ENCODE measurements around the gene KCNE4. TPM values are rescaled to one million over a fixed set of nuclear protein-coding genes. Genes with fewer than 3 reads are reported as not detected.

The KCNE4 gene
- total and polyA plus RNA-seq, 2 donors (not counting 1 experiment from before 2014, with no cell fraction given) = 17.8 to 25.3 TPM

DNA sequence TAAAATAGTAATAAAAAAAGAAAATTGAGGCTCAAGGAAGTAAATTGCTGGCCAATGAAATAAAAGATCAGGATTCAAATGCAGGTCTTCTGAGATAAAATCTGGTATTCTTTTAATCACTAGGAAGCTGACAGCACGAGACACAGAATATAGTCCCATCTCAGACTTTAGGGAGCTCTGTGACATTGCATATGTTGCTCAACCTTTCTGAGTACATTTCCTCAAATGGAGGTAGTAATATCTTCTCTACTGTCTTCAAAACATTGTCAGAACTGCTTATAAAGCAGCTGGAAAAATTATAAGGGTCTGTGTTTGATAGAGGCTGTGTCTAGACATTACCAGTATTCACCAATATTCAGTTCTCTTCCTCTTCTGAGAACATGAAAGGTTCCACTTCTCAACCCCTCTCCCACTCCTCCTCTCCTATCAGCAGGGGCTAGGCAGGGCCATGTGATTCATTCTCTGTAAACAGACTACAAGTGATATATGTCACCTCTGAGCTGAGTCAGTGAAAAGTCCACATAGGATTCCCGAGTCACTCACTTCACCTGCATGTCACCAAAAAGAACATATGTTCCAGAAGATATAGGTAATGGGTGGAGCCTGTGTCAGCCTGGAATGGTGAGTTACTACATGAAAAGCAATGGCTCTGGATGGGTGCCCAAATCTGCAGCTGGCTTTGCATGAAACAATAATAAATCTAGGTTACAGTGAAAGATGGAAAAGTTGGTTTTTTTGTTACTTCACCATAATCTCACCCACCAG lies 7.1 kb downstream of the KCNE4 start:
- Histone ChIP-seq H3K9me3 (ENCODE audit: control insufficient read depth, insufficient read depth, low read depth, low read length) (no peaks in the 10 kb centered on the region), H3K4me2 (ENCODE audit: extremely low read depth, insufficient read depth, low read length) (no peak overlapping the region), H3K79me2 (ENCODE audit: control insufficient read depth, insufficient read depth, low read length) (peaks cover 6% of the 10 kb centered on the region), H3K4me3 (replicated peaks in 1 of 4; ENCODE audit: control extremely low read depth in 1 of 4, insufficient read depth in 1 of 4, low read depth in 3 of 4, low read length in 4 of 4) (no peak overlapping the region), H3K36me3 (ENCODE audit: control insufficient read depth, insufficient read depth, low read length) (no peaks in the 10 kb centered on the region), H3K4me1 (ENCODE audit: control insufficient read depth, extremely low read depth, insufficient read depth, low read length) (peaks cover 11% of the 10 kb centered on the region), H3K27ac (ENCODE audit: insufficient read depth, low read length) (no peak overlapping the region), H4K20me1 (ENCODE audit: control insufficient read depth, extremely low read depth, insufficient read depth, low read length) (no peaks in the 10 kb centered on the region), H2AFZ (ENCODE audit: low read length) (no peak overlapping the region), H3K9ac (ENCODE audit: insufficient read depth, low read length) (no peak overlapping the region), H3K27me3 (ENCODE audit: control insufficient read depth, insufficient read depth, low read length) (no peaks in the 10 kb centered on the region)
- DNase-seq (ENCODE audit: low read depth in 2 of 2) = peak; percentile 51 to 66
- TF ChIP-seq, protein P1, sequence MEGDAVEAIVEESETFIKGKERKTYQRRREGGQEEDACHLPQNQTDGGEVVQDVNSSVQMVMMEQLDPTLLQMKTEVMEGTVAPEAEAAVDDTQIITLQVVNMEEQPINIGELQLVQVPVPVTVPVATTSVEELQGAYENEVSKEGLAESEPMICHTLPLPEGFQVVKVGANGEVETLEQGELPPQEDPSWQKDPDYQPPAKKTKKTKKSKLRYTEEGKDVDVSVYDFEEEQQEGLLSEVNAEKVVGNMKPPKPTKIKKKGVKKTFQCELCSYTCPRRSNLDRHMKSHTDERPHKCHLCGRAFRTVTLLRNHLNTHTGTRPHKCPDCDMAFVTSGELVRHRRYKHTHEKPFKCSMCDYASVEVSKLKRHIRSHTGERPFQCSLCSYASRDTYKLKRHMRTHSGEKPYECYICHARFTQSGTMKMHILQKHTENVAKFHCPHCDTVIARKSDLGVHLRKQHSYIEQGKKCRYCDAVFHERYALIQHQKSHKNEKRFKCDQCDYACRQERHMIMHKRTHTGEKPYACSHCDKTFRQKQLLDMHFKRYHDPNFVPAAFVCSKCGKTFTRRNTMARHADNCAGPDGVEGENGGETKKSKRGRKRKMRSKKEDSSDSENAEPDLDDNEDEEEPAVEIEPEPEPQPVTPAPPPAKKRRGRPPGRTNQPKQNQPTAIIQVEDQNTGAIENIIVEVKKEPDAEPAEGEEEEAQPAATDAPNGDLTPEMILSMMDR (conservative IDR thresholded peaks at IDR 0.05 in 1 of 2, IDR thresholded peaks at IDR 0.05 in 1 of 2; ENCODE audit: low read depth in 1 of 2, low read length in 2 of 2) = no peak
- TF ChIP-seq EZH2 (IDR thresholded peaks at IDR 0.05; ENCODE audit: low read length, missing control alignments) = no peak

DNA sequence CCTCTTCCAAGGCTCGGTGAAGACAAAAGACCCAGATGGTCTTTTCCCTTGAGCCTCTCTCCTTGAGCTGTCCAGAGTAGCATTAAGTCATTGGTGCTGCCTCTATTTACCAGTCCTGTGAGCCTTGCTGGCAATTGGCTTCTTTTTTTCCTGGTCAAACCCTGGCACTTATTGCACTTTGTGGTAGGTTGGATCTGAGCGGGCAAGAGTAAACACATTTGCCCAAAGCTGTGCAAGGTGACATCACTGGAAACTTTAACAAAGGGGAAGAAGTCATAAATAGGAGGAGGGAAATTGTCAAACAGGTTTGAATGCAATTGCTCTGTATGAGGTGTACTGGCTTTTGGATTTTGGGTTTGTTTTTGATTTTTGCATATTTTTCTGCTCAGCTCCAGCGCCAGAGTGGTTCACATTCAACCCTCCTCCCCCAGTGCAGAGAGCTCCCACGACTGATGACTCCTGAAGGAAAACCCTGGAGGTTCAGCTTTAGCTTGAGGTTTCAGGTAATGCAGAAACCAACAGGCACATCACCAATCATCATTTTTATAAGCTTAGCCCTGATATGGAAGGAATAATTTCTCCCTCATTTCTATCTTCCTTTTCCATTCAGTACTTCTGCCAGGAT lies 8.3 kb downstream of the KCNE4 start:
- Histone ChIP-seq H3K27me3 (ENCODE audit: control insufficient read depth, insufficient read depth, low read length) (no peaks in the 10 kb centered on the region), H3K9me3 (ENCODE audit: control insufficient read depth, insufficient read depth, low read depth, low read length) (no peaks in the 10 kb centered on the region), H3K4me1 (ENCODE audit: control insufficient read depth, extremely low read depth, insufficient read depth, low read length) (peaks cover 11% of the 10 kb centered on the region), H2AFZ (ENCODE audit: low read length) (no peak overlapping the region), H3K27ac (ENCODE audit: insufficient read depth, low read length) (no peak overlapping the region), H3K36me3 (ENCODE audit: control insufficient read depth, insufficient read depth, low read length) (no peaks in the 10 kb centered on the region), H3K4me3 (replicated peaks in 1 of 4; ENCODE audit: control extremely low read depth in 1 of 4, insufficient read depth in 1 of 4, low read depth in 3 of 4, low read length in 4 of 4) (no peak overlapping the region), H3K9ac (ENCODE audit: insufficient read depth, low read length) (no peak overlapping the region), H4K20me1 (ENCODE audit: control insufficient read depth, extremely low read depth, insufficient read depth, low read length) (no peaks in the 10 kb centered on the region), H3K79me2 (ENCODE audit: control insufficient read depth, insufficient read depth, low read length) (peaks cover 6% of the 10 kb centered on the region), H3K4me2 (ENCODE audit: extremely low read depth, insufficient read depth, low read length) (no peak overlapping the region)
- DNase-seq (ENCODE audit: low read depth in 2 of 2) = no peak
- TF ChIP-seq EZH2 (IDR thresholded peaks at IDR 0.05; ENCODE audit: low read length, missing control alignments) = no peak
- TF ChIP-seq, protein P1 (conservative IDR thresholded peaks at IDR 0.05 in 1 of 2, IDR thresholded peaks at IDR 0.05 in 1 of 2; ENCODE audit: low read depth in 1 of 2, low read length in 2 of 2) = no peak

DNA sequence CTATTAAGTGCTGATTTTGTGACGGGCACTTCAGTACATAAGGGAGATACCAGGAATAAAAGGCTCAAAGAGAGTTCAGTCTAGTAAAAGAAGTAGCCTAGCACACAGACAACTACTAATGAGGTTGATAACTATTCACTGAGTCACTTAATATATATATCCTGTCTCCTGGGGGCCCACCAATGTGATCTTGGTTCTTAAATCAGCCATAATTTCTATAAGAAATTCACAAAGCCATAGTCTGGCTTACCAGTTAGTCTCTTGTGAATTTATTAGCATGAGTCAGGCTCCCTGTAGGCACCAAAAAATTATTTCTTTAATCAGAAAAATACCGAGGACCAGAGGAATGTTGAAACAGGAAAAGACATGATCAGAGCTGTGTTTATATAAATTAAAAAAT lies 10.4 kb downstream of the KCNE4 start:
- TF ChIP-seq, protein P1 (conservative IDR thresholded peaks at IDR 0.05 in 1 of 2, IDR thresholded peaks at IDR 0.05 in 1 of 2; ENCODE audit: low read depth in 1 of 2, low read length in 2 of 2) = no peak
- TF ChIP-seq EZH2 (IDR thresholded peaks at IDR 0.05; ENCODE audit: low read length, missing control alignments) = no peak
- no peaks in the 10 kb centered on the region for H3K9me3 ChIP-seq (ENCODE audit: control insufficient read depth, insufficient read depth, low read depth, low read length)
- no peaks in the 10 kb centered on the region for H3K27me3 ChIP-seq (ENCODE audit: control insufficient read depth, insufficient read depth, low read length)
- no peak overlapping the region for H3K9ac ChIP-seq (ENCODE audit: insufficient read depth, low read length)
- H3K36me3 ChIP-seq (ENCODE audit: control insufficient read depth, insufficient read depth, low read length) = no peaks in the 10 kb centered on the region
- H3K79me2 ChIP-seq (ENCODE audit: control insufficient read depth, insufficient read depth, low read length) = no peaks in the 10 kb centered on the region
- H3K27ac ChIP-seq (ENCODE audit: insufficient read depth, low read length) = no peak overlapping the region
- no peak overlapping the region for H3K4me3 ChIP-seq (replicated peaks in 1 of 4; ENCODE audit: control extremely low read depth in 1 of 4, insufficient read depth in 1 of 4, low read depth in 3 of 4, low read length in 4 of 4)
- peak in 1 of 2 donors; percentile 69 for DNase-seq (ENCODE audit: low read depth in 2 of 2)
- peaks cover 2% of the 10 kb centered on the region for H3K4me1 ChIP-seq (ENCODE audit: control insufficient read depth, extremely low read depth, insufficient read depth, low read length)
- no peaks in the 10 kb centered on the region for H4K20me1 ChIP-seq (ENCODE audit: control insufficient read depth, extremely low read depth, insufficient read depth, low read length)
- no peak overlapping the region for H2AFZ ChIP-seq (ENCODE audit: low read length)
- no peak overlapping the region for H3K4me2 ChIP-seq (ENCODE audit: extremely low read depth, insufficient read depth, low read length)

Data from fibroblast of lung (primary cell).